RCC 7860 (cell line): ENCODE results near the gene DENND4B.

Experiments used
- DNase-seq: peaks from one replicate; pipeline ENCODE4 v3.0.0-alpha.2; 2015; ENCODE audit warnings: low spot score
- FAIRE-seq: peaks from 2 replicates; lab custom pipeline; 2012; peaks lifted over from hg19 to GRCh38; lab: Jason Lieb, UNC

The DENND4B gene

GRCh38 chr1:153945795-153946621 lies 510 bp downstream of the DENND4B start:
- FAIRE-seq (no peak), DNase-seq (peak; percentile 40)

GRCh38 chr1:153945131-153945794 lies 1.3 kb downstream of the DENND4B start:
- FAIRE-seq (no peak), DNase-seq (peak; percentile 4)

GRCh38 chr1:153944827-153945117 lies 1.7 kb downstream of the DENND4B start:
- DNase-seq (no peak), FAIRE-seq (no peak)

- DNase-seq (no peak), FAIRE-seq (no peak)
Measured at GRCh38 chr1:153944005-153944826, 2.3 kb downstream of the DENND4B start.

- FAIRE-seq: no peak
Measured at GRCh38 chr1:153942766-153943549, 3.6 kb downstream of the DENND4B start.

GRCh38 chr1:153941826-153942725 lies 4.4 kb downstream of the DENND4B start:
- FAIRE-seq (no peak), DNase-seq (no peak)

More at GRCh38 chr1:153942766-153943549, 3.6 kb downstream of the DENND4B start:
- DNase-seq: no peak

GRCh38 chr1:153940756-153941155 lies 5.8 kb downstream of the DENND4B start:
- DNase-seq: no peak
- no peak for FAIRE-seq

GRCh38 chr1:153939476-153939875 lies 7.0 kb downstream of the DENND4B start:
- no peak for DNase-seq
- no peak for FAIRE-seq

GRCh38 chr1:153938996-153939395 lies 7.5 kb downstream of the DENND4B start:
- FAIRE-seq: no peak

GRCh38 chr1:153937331-153937730 lies 9.2 kb downstream of the DENND4B start:
- FAIRE-seq (no peak), DNase-seq (no peak)

More at GRCh38 chr1:153938996-153939395, 7.5 kb downstream of the DENND4B start:
- DNase-seq: no peak

- FAIRE-seq: no peak
- no peak for DNase-seq
Measured at GRCh38 chr1:153936011-153936802, 10.3 kb downstream of the DENND4B start.

GRCh38 chr1:153934746-153935145 lies 11.8 kb downstream of the DENND4B start:
- no peak for FAIRE-seq
- DNase-seq: no peak

- FAIRE-seq (no peak), DNase-seq (no peak)
Measured at GRCh38 chr1:153933955-153934354, 12.6 kb downstream of the DENND4B start.

GRCh38 chr1:153933430-153933829 lies 13.1 kb downstream of the DENND4B start:
- DNase-seq (no peak), FAIRE-seq (no peak)

- DNase-seq (no peak), FAIRE-seq (no peak)
Measured at GRCh38 chr1:153932156-153933131, 14.1 kb downstream of the DENND4B start.

GRCh38 chr1:153929981-153930948 lies 16.3 kb downstream of the DENND4B start:
- FAIRE-seq (no peak), DNase-seq (no peak)

- DNase-seq (no peak), FAIRE-seq (no peak)
Measured at GRCh38 chr1:153929426-153929825, 17.1 kb downstream of the DENND4B start.
